GM19468 (cell line): ENCODE measurements around the gene CYP46A1.

Experiments
- ATAC-seq: cut with Tn5 transposase; IDR thresholded peaks from one replicate; pipeline ENCODE4 v1.9.1; 2021; ENCODE audit warnings: mild to moderate bottlenecking, moderate library complexity, moderate number of reproducible peaks; ENCODE audit not compliant: unreplicated experiment; ENCODE audit errors: extremely low read depth

The CYP46A1 gene

DNA sequence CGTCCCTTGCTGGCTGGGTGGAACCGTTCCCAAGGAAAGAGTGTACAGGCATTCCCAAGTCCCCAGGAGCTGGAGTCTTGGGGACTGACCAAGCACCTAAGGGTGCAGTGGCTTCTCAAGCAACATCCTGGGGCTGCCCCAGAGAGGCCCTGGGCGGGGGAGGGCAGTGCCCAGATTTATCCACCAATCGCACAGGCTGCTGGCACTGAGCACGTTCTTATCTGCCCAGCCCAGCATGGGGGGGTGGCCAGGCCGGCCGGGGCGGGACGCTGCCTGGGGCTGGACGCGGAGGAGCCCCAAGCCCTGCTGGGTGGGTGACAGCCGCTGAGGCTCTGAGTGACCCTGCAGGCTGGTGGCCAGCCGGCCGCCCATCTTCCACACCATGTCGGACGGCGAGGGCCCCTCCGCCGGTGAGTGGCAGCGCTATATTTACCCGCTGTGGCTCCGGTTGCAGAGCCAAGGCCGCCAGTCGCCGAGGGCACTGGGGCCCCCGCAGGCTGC lies 53.4 kb downstream of the CYP46A1 start:
- ATAC-seq: no peak

DNA sequence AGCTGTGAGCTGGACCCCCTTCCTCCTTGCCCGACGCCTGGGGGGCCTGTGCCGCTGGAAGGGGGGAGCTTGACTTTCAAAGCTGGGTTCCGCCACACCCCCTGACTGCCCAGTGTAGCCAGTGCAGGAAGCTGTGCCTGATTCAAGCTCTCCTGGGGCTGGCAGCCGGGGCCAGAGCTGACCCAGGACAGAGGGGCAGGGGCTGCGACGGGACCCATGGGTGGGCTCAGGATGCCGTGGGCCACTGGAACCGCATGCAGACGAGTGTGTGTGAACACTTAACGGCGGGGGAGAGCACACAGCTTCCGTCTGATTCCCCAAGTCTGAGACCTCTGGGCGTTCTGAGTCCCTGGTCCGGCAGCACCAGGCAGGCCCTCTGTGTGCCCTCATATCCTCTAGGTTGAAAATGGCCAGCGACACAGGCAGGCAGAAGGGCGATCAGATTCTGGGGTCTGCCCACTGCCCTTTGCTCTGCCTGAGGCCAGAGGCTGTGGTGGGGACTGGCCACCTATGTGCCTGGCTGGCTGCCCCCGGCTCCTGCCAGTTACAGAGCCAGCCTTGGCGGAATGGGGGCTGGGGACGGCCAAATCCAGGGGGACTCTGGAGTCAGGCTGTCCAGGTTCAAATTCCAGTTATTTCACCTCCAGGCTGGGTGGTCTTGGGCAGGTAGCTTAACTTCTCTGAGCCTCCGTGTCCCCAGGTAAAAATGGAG lies 54.0 kb downstream of the CYP46A1 start:
- ATAC-seq: no peak

- no peak for ATAC-seq
These were observed 56.3 kb downstream of the CYP46A1 start for GRCh38 chr14:99740411-99740810.

GRCh38 chr14:99741227-99741976 lies 57.3 kb downstream of the CYP46A1 start:
- no peak for ATAC-seq

DNA sequence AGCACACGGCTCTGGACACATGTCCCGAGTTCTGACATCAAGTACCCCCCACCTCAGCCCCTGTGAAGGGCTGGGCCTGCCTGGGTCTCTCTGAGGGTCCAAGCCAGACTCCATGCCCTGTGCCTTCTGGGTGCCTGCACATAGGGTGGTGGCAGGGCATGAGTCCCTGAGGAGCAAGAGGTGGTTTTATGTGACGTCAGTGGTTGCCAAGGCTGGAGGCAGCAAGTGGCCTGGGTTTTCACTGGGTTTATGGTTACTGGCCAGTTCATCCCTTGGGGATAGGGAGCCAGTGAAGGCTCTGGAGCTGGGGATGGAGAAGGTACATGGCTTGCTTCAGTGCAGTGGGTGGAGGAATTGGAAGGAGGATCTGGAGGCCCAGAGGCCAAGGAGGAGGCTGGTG lies 58.0 kb downstream of the CYP46A1 start:
- no peak for ATAC-seq

DNA sequence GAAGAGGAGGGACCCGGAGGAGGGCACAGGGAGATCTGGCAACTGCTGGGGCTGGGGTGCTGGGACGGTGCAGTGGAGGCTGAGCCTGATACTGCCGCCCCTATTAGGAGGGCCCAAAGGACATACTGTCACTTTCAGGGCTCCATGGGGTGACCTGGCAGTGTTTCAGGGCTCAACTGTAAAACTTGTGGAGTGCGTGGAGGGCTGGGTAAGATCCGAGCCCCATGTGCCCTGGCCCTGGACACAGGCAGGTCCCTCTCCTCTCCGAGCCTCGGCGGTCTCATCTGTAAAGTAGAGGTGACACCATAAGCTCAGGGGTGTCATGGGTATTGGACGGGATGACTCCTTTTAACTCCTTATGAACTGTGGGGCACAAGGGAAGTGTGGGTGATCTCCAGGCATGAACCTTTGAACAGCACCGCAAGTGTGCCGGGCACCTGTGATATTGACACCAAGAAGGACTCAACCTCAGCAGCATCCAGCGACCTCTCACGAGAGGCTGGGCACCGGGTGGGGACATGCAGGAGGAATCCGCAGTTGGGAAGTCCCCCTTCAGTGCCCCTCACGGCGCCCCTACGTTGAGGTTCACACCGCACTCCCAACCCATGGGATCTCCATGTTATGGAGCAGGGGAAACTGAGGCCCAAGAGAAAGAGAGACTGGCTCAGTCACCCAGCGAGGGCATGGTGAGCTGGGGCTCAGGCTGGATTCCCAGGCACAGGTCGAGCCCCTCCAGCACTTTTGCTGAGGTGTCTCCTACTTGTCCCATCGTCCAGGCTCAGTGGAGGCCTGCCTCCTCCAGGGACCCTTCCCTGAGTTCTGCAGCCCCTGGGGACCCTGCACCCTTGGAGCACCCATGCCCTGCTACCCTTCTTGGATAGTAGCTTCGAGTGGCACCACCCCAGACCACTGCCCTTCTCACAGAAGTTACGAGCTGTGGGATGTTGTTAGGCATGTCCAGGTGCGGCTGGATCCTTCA lies 58.7 kb downstream of the CYP46A1 start:
- no peak for ATAC-seq

- no peak for ATAC-seq
These were observed 60.2 kb downstream of the CYP46A1 start for GRCh38 chr14:99744199-99744872.

DNA sequence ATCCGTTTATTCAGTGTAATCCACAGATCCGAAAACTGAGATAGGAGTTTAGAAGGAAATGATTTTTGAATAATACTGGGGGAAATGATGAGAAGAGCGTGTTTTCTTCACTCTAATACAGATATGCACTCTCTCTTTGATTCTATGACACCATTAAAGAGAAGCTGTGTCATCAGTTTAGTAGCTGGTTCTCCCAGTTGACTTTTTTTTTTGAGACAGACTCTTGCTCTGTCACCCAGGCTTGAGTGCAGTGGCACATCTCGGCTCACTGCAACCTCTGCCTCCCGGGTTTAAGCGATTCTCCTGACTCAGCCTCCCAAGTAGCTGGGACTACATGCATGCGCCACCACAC lies 60.8 kb downstream of the CYP46A1 start:
- ATAC-seq: no peak

GRCh38 chr14:99745307-99745951 lies 61.3 kb downstream of the CYP46A1 start:
- ATAC-seq: no peak

DNA sequence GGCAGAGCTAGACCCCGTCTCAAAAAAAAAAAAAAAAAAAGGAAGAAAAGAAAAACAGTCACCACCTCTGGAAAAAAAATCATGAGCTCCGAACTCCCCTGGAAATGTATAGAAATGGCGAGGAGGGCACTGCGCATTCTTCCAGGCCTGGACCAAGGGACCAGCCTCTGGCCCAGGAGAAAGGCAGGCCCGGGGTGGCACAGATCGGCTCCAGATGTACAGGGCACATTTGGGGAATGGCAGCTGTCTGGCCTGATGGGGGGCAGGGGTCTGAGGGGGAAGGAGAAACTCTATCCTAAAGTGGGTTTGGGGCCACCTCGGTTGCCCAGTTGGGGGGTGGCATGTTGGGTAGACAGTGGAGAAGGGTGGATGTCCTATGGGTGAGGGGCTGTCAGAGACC lies 63.1 kb downstream of the CYP46A1 start:
- no peak for ATAC-seq

DNA sequence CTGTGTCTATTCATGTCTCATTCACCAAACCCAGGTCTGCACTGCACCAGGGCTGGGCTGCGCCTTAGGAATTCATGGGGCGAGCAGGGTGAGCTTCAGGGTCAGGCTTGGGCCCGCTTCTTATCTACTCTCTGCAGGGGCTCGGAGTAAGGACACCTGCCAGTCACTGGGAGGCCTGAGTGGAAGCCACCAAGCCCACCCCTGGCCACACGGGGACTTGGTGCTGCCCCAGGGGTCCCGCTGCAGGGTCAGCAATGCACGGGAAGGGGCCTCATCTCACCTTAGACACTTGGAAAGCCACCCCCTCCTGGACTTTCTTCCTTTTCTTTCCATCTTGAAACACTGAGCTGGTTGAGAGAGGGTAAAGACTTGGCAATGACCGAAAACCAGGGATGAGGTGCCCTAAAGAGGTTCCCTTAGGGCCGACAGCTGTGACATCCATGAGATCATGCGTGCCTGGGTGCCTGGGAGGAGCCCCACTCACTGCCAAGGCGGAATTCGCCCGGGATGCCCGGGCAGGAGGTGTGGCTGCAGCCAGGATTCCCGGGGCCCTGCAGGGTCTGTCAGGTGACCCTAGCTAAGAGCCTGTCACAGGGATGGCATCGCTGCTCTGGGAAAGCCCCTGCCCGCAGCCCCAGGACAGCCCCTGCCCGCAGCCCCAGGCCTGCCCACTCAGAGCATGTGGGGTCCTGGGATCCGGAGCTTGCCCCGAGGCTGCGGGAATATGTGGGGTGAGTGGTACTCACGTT lies 63.7 kb downstream of the CYP46A1 start:
- ATAC-seq: no peak

GRCh38 chr14:99748529-99748928 lies 64.4 kb downstream of the CYP46A1 start:
- no peak for ATAC-seq

DNA sequence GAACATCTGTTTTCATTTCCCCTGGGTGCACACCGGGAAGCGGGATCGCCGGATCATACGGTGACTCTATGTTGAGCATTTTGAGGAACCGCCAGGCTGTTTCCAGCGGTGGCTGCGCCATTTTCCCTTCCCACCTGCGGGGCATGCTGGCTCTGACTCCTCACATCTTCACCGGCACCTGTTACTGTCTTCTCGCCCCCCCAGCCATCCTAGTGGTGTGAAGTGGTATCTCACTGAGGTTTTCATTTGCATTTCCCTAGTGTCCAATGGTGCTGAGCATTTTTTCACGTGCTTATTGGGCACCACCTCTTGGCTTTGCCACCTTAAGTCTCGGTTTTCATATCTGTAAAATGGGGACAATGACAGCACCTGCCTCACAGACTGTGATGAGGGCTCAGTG lies 65.0 kb downstream of the CYP46A1 start:
- no peak for ATAC-seq

DNA sequence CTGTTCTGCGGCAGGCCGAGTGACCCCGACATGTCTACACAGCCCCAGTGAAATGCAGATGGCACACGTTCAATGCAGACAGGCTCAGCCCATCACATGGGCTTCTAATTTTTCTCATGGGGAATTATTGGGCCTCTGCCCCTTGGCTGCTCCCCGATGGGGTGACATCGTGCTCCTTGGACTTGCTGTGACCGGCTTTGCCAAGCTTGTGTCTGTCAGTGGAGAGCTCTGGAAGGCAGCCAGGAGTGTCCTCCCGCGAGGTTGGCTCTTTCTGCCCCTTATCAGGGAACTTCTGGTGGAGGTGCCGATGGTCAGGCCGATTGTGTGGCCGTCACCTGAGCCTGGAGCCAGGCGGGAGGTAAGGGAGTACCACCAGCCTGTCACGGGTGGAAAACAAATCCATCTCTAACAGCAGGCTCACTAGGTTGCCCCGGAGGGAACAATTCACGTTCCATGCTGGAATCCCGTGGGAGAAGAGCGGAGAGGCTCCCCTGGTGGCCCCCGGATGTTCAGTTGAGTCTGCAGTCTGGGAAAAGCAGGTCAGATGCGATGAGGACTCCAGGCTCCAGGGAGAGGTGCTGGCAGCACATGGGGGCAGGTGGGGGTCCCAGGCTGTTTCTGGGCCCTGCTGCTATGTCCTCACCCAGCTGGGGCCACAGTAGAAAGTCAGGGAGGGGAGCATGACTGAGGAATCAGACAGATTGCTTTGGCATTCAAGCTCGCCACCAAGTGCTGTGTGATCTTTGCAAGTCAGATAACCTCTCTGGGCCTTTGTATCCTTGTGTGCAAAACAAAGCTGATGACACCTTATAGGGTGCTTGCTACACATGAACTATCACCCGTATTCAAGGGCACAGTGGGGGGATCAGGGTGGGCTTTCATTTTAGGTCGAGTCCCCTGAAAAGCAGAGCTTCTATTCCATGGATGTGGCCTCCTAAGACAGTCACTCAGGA lies 65.9 kb downstream of the CYP46A1 start:
- ATAC-seq: no peak

DNA sequence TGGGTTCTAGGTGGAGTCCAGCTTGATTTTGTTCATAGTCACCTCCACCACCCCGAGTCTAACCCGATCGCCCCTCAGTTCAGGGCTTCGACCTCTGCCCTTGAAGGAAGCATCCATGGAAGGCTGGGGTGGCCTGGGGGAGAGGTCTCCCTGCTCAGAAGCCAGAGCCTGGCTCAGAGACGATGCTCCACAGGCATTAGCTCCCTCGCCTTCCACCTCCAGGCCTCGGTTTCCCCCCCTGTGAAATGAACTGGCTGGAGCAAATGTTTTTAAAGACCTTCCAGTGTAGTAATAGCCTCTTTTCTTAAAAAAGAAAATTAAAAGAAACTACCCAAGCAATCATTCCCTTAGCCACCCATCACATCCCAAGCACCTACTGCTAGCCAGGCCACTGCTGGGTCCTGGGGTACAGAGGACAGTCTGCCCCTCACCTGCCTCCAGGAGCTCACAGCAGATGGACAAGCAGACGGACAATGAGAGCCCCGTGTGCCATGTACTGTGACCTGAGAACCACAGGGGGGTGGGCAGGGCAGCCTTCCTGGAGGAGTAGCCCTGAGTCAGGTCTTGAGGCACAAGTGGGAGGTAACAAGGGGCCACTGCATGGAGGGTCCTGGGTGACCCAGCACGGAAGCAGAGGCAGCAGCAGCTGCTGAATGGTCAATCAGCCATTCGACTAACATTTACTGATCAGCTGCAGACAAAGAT lies 66.8 kb downstream of the CYP46A1 start:
- ATAC-seq: no peak

- ATAC-seq: no peak
These were observed 67.7 kb downstream of the CYP46A1 start for GRCh38 chr14:99751539-99752485.
